ENCODE results near the gene CTSV.
"Not testable (repeated sequence)": the region's sequence is repeated elsewhere in the genome, so short reads cannot be mapped to it uniquely, and the experiment has no call there.

Gene CTSV

DNA sequence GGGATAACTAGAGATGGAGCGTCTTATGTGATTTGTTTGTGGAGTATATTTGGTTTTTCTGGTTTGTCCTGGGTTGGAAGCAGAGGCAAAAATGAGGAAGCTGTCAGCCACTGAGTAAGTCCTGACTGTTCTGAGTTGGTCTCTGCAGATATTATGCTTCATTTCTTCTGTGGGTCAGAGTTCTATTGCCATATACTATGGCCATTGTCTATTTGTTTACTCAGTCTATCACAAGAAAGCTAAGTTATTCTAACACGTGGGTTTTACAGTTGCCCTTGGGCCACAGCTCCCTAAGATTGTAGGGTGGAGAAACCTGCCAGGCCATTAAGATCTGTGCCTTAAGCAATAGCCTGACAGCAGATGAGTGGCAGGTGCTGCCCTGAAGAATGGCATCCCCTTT, 3.0 kb upstream of the CTSV start:
- no peak for DNase-seq (ENCODE audit: low read depth)

DNA sequence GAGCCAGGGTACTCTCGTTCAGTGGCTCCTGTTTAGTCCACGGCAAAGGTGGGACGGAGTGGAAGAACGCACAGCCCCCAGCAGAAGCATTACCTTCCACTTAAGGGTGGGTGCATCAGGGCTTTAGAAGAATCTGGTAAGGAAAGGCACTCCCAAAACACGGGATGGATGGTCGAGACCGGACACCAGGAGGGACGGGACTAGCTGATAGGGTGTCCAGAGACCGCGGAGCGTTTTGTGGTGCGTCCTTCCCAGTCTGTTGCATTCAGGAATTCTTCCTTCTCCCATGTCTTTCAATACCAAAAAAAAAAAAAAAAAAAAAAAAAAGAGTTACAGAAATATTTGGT, 545 bp upstream of the CTSV start:
- no peak for DNase-seq (ENCODE audit: low read depth)

DNA sequence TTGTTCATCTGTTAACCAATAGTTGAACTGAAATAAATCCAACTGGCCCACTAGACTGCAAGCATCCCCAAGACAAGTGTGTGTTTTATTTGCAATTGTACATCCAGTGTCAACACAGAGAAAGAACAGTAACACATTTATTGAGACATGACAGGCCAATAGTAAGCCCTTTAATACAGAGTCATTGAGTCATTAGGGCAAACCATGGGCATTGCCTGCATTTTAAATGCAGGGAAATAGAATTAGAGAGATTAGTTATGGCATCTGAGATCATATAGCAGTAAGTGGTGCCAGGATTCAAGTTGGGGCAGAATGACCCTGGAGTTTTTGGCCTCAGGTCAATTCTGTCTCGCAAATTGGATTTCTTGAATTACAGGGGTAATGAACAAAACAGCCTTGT, 15.4 kb downstream of the CTSV start:
- not testable (repeated sequence) for DNase-seq (ENCODE audit: low read depth)

DNA sequence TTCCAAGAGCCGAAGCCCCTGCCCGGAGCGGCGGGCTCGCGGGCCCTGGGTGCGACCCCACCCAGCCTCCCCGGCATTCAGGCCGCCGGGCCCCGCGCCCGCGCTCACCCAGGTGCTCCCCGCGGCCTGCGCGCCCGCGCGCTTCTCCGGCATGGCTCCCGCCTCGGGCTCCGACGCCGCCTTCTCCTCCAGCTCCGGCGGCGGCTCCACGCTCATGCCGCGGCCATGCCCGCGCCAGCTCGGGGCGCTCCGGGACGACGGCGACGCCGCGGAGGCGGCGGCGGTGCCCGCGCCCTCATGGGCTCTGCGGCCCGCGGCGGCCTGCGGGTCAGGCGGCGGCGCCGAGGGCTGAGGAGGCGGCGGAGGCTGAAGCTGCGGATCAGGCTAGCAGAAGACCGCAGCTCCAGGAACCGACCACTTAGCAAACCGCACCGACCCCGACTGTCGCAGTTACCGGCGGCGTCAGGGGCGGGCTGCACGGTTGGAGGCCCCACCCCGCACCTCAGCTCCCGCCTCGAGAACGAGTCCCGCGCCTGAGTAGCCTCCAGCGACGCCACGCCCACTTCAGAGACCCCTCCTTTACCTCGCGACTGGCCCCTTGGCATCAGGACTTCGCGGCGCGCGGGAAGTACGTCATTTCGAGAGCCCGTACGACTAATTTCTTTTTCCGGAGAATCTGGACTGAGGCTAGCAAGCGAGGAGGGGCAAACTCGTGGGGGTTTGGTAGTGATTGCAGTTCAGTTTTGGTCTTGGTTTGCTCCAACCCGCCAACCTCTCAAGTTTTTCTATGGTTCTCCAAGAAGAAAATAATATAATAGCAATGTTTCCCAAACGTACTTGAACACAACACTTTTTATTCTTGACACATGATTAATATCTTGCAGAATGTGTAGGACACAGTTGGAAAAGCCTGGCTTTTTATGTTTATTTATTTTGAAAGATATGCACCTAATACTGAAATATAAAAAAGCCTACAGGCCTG, 25.5 kb downstream of the CTSV start:
- peak; percentile 46 for DNase-seq (ENCODE audit: low read depth)

DNA sequence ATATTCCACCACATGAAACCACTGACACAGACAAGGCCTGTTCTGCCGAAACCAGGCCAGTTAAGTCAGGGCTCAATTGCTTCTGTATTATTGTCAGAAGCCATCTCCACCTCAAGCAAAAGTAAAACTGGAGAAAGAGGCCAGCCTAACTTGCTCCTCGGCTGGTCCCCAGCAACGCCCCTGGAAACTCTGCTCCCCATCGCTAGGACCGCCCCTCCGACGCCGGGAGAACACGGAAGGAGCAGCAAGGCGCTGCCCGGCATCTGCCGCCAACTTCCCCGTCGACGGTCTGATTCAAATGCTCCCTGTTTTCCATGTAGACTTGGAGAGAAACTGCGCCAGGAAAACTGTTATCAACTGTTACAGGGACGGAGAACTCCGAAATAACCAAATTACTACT, 26.3 kb downstream of the CTSV start:
- DNase-seq (ENCODE audit: low read depth): not testable (repeated sequence)

DNA sequence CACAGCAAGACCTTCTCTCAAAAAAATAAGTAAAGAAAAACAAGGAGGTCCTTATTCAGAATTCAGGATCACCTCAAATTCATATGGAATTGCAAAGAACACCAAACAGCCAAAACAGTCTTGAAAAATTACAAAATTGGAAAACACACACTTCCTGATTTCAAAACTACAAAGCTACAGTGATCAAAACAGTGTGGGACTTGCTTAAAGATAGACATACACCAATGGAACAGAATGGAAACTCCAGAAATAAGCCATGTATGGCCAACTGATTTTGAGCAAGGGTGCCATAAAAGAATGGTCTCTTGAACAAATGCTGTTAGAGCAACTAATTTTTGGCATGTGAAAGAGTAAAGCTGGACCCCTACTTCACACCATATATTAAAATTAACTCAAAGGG, 36.7 kb downstream of the CTSV start:
- DNase-seq (ENCODE audit: low read depth): not testable (repeated sequence)

DNA sequence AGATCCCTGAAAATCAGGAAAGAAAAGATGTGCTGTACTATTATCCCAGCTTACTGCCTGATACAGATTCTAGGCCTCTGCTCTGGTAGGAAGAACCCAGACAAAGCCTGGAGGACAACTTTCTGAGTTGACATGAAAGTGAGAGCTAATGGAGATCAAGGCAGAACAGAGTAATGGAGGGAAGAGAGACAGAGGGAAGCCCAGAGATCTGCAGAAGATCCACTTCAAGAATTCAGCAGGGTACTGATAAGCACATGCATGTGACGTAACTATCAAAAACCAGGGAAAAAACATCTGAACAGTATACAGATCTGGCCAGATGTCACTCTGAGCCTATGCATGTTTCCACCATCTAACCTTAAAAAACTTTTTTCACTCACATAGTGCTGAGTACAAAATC, 37.6 kb downstream of the CTSV start:
- not testable (repeated sequence) for DNase-seq (ENCODE audit: low read depth)

DNA sequence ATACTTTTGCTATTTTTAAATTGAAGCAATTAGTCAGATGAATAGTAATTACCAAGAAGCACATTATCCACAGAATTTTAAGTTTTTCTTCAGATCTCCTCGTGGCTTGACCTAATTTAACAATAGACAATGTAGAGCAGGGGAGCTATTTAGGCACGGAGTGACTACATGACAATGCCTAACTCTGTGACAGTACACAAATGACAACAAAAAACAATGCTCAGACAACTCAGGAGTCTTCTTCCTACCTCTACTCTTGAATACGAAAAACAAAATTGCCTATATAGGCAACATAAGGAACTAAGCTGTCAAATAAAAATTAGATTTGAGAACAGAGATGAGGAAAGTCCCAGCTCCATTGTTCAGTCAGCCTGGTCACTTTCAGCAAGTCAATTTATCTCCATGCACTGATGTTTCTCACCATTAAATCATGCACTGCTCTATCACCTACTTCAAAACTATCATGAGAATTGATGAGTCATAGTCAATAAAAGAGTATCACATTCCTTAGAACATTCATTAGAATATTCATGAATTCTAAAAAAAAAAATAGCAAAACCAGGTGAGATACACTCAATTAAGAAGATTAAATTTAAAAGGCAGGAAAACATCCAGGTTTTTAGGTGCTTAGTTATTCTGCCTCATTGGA, 38.7 kb downstream of the CTSV start:
- DNase-seq (ENCODE audit: low read depth): not testable (repeated sequence)

DNA sequence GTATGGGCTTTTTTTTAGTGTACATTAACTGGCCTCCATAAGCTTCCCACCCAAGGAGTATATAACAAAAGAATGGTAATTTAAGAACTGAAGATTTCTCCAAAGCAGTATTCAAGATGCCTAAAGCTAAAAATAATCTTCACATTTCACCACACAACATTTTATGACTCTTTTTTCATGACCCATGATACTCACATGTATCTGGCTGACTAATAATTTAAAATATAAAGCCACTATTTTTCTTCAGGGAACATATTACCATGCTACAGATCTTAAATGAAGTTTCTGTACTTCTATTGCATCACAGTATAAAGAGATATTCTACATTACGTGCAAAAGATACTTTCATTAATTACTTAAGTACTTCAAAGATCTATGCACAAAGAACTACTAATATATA, 39.2 kb downstream of the CTSV start:
- not testable (repeated sequence) for DNase-seq (ENCODE audit: low read depth)

DNA sequence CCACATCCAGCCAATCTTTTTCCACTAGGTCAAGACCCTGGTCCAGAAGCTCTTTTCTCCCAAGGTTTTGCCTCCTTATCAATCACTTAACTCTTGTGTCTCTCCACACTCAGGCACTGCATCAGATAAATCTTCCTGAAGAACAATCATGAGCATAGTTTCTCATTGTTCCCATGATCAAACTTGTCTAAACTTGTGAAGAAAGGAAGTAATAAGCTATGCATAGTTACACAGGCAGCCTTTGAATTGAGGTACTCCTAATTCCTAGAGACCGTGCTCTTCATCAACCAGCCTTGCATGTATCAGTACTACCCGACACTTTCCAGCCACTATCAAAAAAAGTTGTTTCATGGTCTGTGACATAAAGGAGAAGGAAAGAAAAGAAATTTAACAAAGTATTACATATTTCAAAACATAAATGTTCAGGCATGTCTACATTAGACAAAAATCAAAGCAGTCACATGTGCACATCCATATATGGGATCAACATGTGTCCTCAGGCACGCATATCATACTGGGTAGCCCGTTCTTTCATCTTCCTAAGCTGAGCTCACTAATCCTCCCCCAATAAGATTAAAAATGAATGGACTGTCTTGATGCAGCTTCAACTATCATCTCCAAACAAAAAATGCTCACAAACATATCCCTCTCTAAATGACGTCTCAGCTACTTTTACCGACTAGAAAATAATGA, 41.8 kb downstream of the CTSV start:
- not testable (repeated sequence) for DNase-seq (ENCODE audit: low read depth)

DNA sequence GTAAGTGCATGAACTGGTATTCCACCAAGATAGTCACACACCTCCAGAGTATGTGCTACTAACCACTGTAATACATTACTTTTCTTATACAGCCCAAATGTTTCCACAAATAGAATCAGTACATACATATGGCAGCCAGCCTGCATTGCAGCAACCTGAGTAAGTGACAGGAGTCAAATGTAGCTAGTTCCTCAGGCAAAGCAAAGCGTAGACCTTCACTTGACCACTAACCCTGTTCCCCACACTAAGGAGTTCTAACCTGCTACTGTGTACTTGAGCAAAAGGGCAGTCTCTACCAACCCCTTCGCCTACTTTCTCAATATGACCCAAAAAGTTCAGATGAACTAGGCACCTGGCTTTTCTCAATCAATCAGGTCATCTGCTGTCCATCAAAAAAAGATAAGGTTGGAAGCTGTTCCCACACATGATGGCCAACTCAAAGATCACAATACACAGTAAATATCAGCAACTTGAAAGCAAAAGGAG, 44.4 kb downstream of the CTSV start:
- not testable (repeated sequence) for DNase-seq (ENCODE audit: low read depth)

DNA sequence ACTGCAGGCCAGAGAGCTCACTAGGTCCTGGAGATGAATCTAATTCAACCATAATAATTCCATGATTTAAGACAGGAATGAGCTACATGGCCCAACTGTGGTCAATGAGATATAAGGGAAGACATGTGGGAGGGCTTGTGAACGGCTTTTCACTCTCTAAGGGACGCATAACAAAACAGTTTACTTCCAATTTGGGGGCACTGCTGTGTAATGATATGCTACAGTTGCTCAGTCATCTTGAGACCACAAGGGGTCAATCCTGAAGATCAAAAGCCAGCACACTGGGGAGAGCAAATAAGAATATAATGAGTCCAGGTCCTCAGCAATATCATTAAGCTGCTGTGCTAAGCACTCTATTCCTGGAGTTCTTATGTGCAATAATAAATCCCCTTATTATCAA, 46.6 kb downstream of the CTSV start:
- not testable (repeated sequence) for DNase-seq (ENCODE audit: low read depth)

DNA sequence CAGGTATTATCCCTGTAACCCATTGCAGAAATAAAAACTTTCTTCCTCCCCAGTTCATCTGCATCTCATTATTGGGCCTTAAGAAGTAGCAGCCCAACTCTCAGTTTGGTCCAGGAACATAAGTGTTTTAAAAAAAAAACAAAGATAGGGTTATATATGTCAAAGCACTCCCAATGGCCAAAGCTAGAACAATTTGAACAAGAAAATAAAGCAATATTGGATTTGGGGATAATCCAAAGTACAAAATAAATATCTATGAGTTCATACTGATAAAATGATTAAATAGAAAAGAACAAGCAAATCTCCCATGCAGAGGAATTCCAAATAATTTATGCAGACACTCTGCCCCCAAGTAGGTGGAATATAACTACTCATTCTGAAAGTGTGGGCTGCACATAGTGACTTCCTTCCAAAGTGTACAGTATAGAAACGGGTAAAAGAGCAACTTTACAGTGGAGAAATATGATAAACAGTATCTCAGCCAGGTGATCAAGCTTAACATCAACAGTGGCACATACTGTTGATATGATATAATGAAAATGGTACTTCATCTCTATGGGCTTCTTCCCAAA, 49.1 kb downstream of the CTSV start:
- not testable (repeated sequence) for DNase-seq (ENCODE audit: low read depth)

DNA sequence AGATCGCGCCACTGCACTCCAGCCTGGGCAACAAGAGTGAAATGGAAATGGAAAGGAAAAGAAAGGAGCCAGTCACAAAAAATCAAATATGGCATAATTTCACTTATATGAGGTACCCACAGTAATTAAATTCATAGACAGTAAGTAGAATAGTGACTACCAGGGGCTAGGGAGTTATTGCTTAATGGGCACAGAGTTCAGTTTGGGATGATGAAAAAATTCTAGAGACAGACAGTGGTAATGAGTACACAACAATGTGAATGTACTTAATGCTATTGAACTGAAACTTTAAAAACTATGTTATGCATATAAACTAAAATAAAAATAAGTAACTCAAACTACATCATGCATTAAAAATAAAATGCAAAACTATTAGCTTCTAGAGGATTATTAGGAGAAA, 54.1 kb downstream of the CTSV start:
- not testable (repeated sequence) for DNase-seq (ENCODE audit: low read depth)

DNA sequence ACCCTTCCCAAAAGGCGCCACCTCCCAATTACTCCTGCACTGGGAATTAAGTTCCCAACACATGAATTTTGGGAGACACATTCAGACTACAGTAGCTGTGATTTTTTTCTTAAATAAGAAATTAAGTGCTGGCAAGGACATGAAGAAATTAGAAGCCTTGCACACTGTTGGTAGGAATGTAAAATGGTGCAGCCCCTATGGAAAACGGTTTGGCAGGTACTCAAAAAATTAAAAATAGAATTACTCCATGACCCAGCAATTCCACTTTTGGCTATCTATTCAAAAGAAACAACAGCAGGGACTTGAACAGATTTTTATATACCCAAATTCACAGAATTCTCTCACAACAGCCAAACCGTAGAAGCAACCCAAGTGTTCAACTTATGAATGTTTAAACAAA, 54.8 kb downstream of the CTSV start:
- DNase-seq (ENCODE audit: low read depth): not testable (repeated sequence)

DNA sequence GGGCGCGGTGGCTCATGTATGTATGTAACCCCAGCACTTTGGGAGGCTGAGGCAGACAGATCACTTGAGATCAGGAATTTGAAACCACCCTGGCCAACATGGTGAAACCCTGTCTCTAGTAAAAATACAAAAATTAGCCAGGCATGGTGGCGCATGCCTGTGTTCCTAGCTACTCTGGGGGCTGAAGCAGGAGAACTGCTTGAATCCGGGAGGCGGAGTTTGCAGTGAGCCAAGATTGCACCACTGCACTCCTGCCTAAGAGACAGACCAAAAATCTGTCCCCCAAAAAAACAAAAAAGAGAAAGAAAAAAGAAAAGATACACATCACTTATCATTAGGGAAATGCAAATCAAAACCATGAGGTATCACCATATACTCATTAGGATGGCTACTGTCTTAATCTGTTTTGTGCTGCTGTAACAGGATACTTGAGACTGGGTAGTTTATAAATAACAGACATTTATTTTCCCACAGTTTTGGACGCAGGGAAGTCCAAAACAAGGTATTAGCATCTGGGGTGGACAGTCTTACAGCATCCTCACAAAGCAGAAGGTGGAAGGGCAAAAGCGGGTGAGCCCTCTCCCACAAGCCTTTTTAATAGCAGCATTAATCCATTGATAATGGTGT, 55.3 kb downstream of the CTSV start:
- not testable (repeated sequence) for DNase-seq (ENCODE audit: low read depth)

All from stimulated activated CD8-positive, alpha-beta memory T cell treated with anti-CD3 and anti-CD28 coated beads, Interleukin-7, amount 100 ng/mL, for 24 hours (primary cell).